ENCODE measurements around the gene FNDC3B.

The FNDC3B gene

GRCh38 chr3:172146349-172146748, 107.0 kb downstream of the FNDC3B start:
- Histone ChIP-seq H3K9ac (ENCODE audit: low read depth in 1 of 2, low read length in 2 of 2) (no peak overlapping the region), H3K27ac (ENCODE audit: low read depth, low read length) (no peak overlapping the region), H3K4me1 (ENCODE audit: control insufficient read depth in 1 of 2, insufficient read depth in 2 of 2, low read length in 2 of 2) (peaks cover 17 to 36% of the 10 kb centered on the region in 2 donors)

GRCh38 chr3:172147113-172147818, 107.9 kb downstream of the FNDC3B start:
- Histone ChIP-seq H3K4me1 (ENCODE audit: control insufficient read depth in 1 of 2, insufficient read depth in 2 of 2, low read length in 2 of 2) (peaks cover 9 to 34% of the 10 kb centered on the region in 2 donors), H3K4me3 (ENCODE audit: low read depth in 1 of 2, low read length in 2 of 2) (no peak overlapping the region), H3K9ac (ENCODE audit: low read depth in 1 of 2, low read length in 2 of 2) (no peak overlapping the region), H3K27me3 (ENCODE audit: control insufficient read depth in 1 of 2, insufficient read depth in 2 of 2, low read length in 2 of 2) (no peaks in the 10 kb centered on the region), H3K9me3 (ENCODE audit: control insufficient read depth in 1 of 2, low read length in 2 of 2) (no peaks in the 10 kb centered on the region), H3K27ac (ENCODE audit: low read depth, low read length) (no peak overlapping the region), H3K36me3 (ENCODE audit: control insufficient read depth in 1 of 2, insufficient read depth in 2 of 2, low read length in 2 of 2) (no peaks in the 10 kb centered on the region)

More at GRCh38 chr3:172146349-172146748, 107.0 kb downstream of the FNDC3B start:
- H3K27me3 ChIP-seq (ENCODE audit: control insufficient read depth in 1 of 2, insufficient read depth in 2 of 2, low read length in 2 of 2) = no peaks in the 10 kb centered on the region
- no peaks in the 10 kb centered on the region for H3K36me3 ChIP-seq (ENCODE audit: control insufficient read depth in 1 of 2, insufficient read depth in 2 of 2, low read length in 2 of 2)
- no peaks in the 10 kb centered on the region for H3K9me3 ChIP-seq (ENCODE audit: control insufficient read depth in 1 of 2, low read length in 2 of 2)
- no peak overlapping the region for H3K4me3 ChIP-seq (ENCODE audit: low read depth in 1 of 2, low read length in 2 of 2)

- Histone ChIP-seq H3K27ac (ENCODE audit: low read depth, low read length) (no peak overlapping the region), H3K27me3 (ENCODE audit: control insufficient read depth in 1 of 2, insufficient read depth in 2 of 2, low read length in 2 of 2) (no peaks in the 10 kb centered on the region), H3K9me3 (ENCODE audit: control insufficient read depth in 1 of 2, low read length in 2 of 2) (no peaks in the 10 kb centered on the region), H3K4me1 (ENCODE audit: control insufficient read depth in 1 of 2, insufficient read depth in 2 of 2, low read length in 2 of 2) (peaks cover 12 to 35% of the 10 kb centered on the region in 2 donors), H3K9ac (ENCODE audit: low read depth in 1 of 2, low read length in 2 of 2) (no peak overlapping the region), H3K36me3 (ENCODE audit: control insufficient read depth in 1 of 2, insufficient read depth in 2 of 2, low read length in 2 of 2) (no peaks in the 10 kb centered on the region), H3K4me3 (ENCODE audit: low read depth in 1 of 2, low read length in 2 of 2) (no peak overlapping the region)
These were observed 108.9 kb downstream of the FNDC3B start for GRCh38 chr3:172148241-172148640.

- no peaks in the 10 kb centered on the region for H3K36me3 ChIP-seq (ENCODE audit: control insufficient read depth in 1 of 2, insufficient read depth in 2 of 2, low read length in 2 of 2)
- H3K4me1 ChIP-seq (ENCODE audit: control insufficient read depth in 1 of 2, insufficient read depth in 2 of 2, low read length in 2 of 2) = peaks cover 19 to 42% of the 10 kb centered on the region in 2 donors
- H3K9ac ChIP-seq (ENCODE audit: low read depth in 1 of 2, low read length in 2 of 2) = no peak overlapping the region
These were observed 109.6 kb downstream of the FNDC3B start for GRCh38 chr3:172148702-172149565.

GRCh38 chr3:172150268-172150667, 110.9 kb downstream of the FNDC3B start:
- no peak overlapping the region for H3K9ac ChIP-seq (ENCODE audit: low read depth in 1 of 2, low read length in 2 of 2)
- H3K27ac ChIP-seq (ENCODE audit: low read depth, low read length) = no peak overlapping the region
- H3K4me3 ChIP-seq (ENCODE audit: low read depth in 1 of 2, low read length in 2 of 2) = no peak overlapping the region
- peaks cover 19 to 48% of the 10 kb centered on the region in 2 donors for H3K4me1 ChIP-seq (ENCODE audit: control insufficient read depth in 1 of 2, insufficient read depth in 2 of 2, low read length in 2 of 2)
- no peaks in the 10 kb centered on the region for H3K27me3 ChIP-seq (ENCODE audit: control insufficient read depth in 1 of 2, insufficient read depth in 2 of 2, low read length in 2 of 2)
- no peaks in the 10 kb centered on the region for H3K36me3 ChIP-seq (ENCODE audit: control insufficient read depth in 1 of 2, insufficient read depth in 2 of 2, low read length in 2 of 2)
- no peaks in the 10 kb centered on the region for H3K9me3 ChIP-seq (ENCODE audit: control insufficient read depth in 1 of 2, low read length in 2 of 2)

More at GRCh38 chr3:172148702-172149565, 109.6 kb downstream of the FNDC3B start:
- Histone ChIP-seq H3K4me3 (ENCODE audit: low read depth in 1 of 2, low read length in 2 of 2) (no peak overlapping the region), H3K27me3 (ENCODE audit: control insufficient read depth in 1 of 2, insufficient read depth in 2 of 2, low read length in 2 of 2) (no peaks in the 10 kb centered on the region), H3K27ac (ENCODE audit: low read depth, low read length) (no peak overlapping the region), H3K9me3 (ENCODE audit: control insufficient read depth in 1 of 2, low read length in 2 of 2) (no peaks in the 10 kb centered on the region)

- H3K4me3 ChIP-seq (ENCODE audit: low read depth in 1 of 2, low read length in 2 of 2) = no peak overlapping the region
- H3K4me1 ChIP-seq (ENCODE audit: control insufficient read depth in 1 of 2, insufficient read depth in 2 of 2, low read length in 2 of 2) = peaks cover 19 to 45% of the 10 kb centered on the region in 2 donors
- H3K9ac ChIP-seq (ENCODE audit: low read depth in 1 of 2, low read length in 2 of 2) = no peak overlapping the region
- no peaks in the 10 kb centered on the region for H3K36me3 ChIP-seq (ENCODE audit: control insufficient read depth in 1 of 2, insufficient read depth in 2 of 2, low read length in 2 of 2)
- no peaks in the 10 kb centered on the region for H3K27me3 ChIP-seq (ENCODE audit: control insufficient read depth in 1 of 2, insufficient read depth in 2 of 2, low read length in 2 of 2)
- no peak overlapping the region for H3K27ac ChIP-seq (ENCODE audit: low read depth, low read length)
- H3K9me3 ChIP-seq (ENCODE audit: control insufficient read depth in 1 of 2, low read length in 2 of 2) = no peaks in the 10 kb centered on the region
These were observed 111.7 kb downstream of the FNDC3B start for GRCh38 chr3:172150913-172151650.

GRCh38 chr3:172151651-172152649, 112.6 kb downstream of the FNDC3B start:
- H3K4me3 ChIP-seq (ENCODE audit: low read depth in 1 of 2, low read length in 2 of 2) = no peak overlapping the region
- H3K9ac ChIP-seq (ENCODE audit: low read depth in 1 of 2, low read length in 2 of 2) = peak overlapping the region in 1 of 2 donors; percentile 34

GRCh38 chr3:172152874-172153273, 113.5 kb downstream of the FNDC3B start:
- Histone ChIP-seq H3K27ac (ENCODE audit: low read depth, low read length) (peak overlapping the region; percentile 72), H3K9ac (ENCODE audit: low read depth in 1 of 2, low read length in 2 of 2) (peak overlapping the region in 1 of 2 donors; percentile 34), H3K27me3 (ENCODE audit: control insufficient read depth in 1 of 2, insufficient read depth in 2 of 2, low read length in 2 of 2) (no peaks in the 10 kb centered on the region), H3K9me3 (ENCODE audit: control insufficient read depth in 1 of 2, low read length in 2 of 2) (no peaks in the 10 kb centered on the region), H3K4me1 (ENCODE audit: control insufficient read depth in 1 of 2, insufficient read depth in 2 of 2, low read length in 2 of 2) (peaks cover 19 to 45% of the 10 kb centered on the region in 2 donors), H3K4me3 (ENCODE audit: low read depth in 1 of 2, low read length in 2 of 2) (no peak overlapping the region), H3K36me3 (ENCODE audit: control insufficient read depth in 1 of 2, insufficient read depth in 2 of 2, low read length in 2 of 2) (no peaks in the 10 kb centered on the region)

More at GRCh38 chr3:172151651-172152649, 112.6 kb downstream of the FNDC3B start:
- H3K27ac ChIP-seq (ENCODE audit: low read depth, low read length) = no peak overlapping the region
- H3K36me3 ChIP-seq (ENCODE audit: control insufficient read depth in 1 of 2, insufficient read depth in 2 of 2, low read length in 2 of 2) = no peaks in the 10 kb centered on the region
- H3K4me1 ChIP-seq (ENCODE audit: control insufficient read depth in 1 of 2, insufficient read depth in 2 of 2, low read length in 2 of 2) = peaks cover 19 to 45% of the 10 kb centered on the region in 2 donors
- H3K9me3 ChIP-seq (ENCODE audit: control insufficient read depth in 1 of 2, low read length in 2 of 2) = no peaks in the 10 kb centered on the region
- H3K27me3 ChIP-seq (ENCODE audit: control insufficient read depth in 1 of 2, insufficient read depth in 2 of 2, low read length in 2 of 2) = no peaks in the 10 kb centered on the region

- H3K4me1 ChIP-seq (ENCODE audit: control insufficient read depth in 1 of 2, insufficient read depth in 2 of 2, low read length in 2 of 2) = peaks cover 19 to 41% of the 10 kb centered on the region in 2 donors
These were observed 114.0 kb downstream of the FNDC3B start for GRCh38 chr3:172153335-172153861.

More at GRCh38 chr3:172153335-172153861, 114.0 kb downstream of the FNDC3B start:
- Histone ChIP-seq H3K27me3 (ENCODE audit: control insufficient read depth in 1 of 2, insufficient read depth in 2 of 2, low read length in 2 of 2) (no peaks in the 10 kb centered on the region), H3K4me3 (ENCODE audit: low read depth in 1 of 2, low read length in 2 of 2) (peak overlapping the region in 1 of 2 donors; percentile 12), H3K9ac (ENCODE audit: low read depth in 1 of 2, low read length in 2 of 2) (peak overlapping the region; percentile 3 to 34), H3K36me3 (ENCODE audit: control insufficient read depth in 1 of 2, insufficient read depth in 2 of 2, low read length in 2 of 2) (no peaks in the 10 kb centered on the region), H3K27ac (ENCODE audit: low read depth, low read length) (peak overlapping the region; percentile 72), H3K9me3 (ENCODE audit: control insufficient read depth in 1 of 2, low read length in 2 of 2) (no peaks in the 10 kb centered on the region)

Measured in duodenal mucosa (tissue), 2 donors.